ENCODE data around the gene NKD1.

- no peak for TF ChIP-seq POLR2AphosphoS5 (IDR thresholded peaks at IDR 0.05; ENCODE audit: low read depth, low read length)
- no peak for TF ChIP-seq SIN3A (IDR thresholded peaks at IDR 0.05; ENCODE audit: borderline replicate concordance, insufficient read depth, low read length)
- no peak for TF ChIP-seq REST (IDR thresholded peaks at IDR 0.05; ENCODE audit: insufficient read depth in 1 of 2, low read depth in 2 of 2, low read length in 2 of 2)
Observed at GRCh38 chr16:50602531-50603205, 54.5 kb downstream of the NKD1 start.
